Measurements from ENCODE around the gene GALNT18. TPM values are rescaled to one million over a fixed set of nuclear protein-coding genes. Genes with fewer than 3 reads are reported as not detected.

GALNT18 gene
- total RNA-seq, 2 experiments from 2014 or later: 0.69 to 0.71 TPM

DNA sequence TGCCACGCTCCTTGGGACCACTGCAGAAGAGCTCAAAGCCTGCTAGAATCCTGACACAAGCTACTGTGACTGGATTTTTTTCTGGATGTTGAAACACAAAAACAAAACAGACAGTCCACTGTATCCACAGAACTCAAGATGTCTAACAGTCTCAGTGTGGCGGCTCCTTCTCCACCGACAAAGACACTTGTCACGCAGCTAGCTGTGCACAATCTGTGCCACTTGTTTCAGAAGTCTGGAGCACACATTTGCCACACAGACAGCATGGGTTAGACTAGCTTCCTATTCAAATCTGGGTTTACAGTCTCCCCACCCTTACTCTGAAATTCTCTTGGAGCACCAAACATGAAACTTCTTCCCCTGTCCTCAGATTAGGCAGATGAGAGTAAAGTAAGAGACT, 99.2 kb downstream of the GALNT18 start:
- ChIA-PET CTCF (no interaction called here), POLR2A (no interaction called here)
- H3K36me3 Mint-ChIP-seq (ENCODE audit: low read depth): no peaks in the 10 kb centered on the region
- H3K4me1 Mint-ChIP-seq: peaks cover 2% of the 10 kb centered on the region
- DNase-seq: no peak
- H3K4me3 Mint-ChIP-seq: no peak overlapping the region
- H3K9me3 Mint-ChIP-seq: no peaks in the 10 kb centered on the region
- no peaks in the 10 kb centered on the region for H3K27me3 Mint-ChIP-seq
- H3K27ac Mint-ChIP-seq: no peak overlapping the region

DNA sequence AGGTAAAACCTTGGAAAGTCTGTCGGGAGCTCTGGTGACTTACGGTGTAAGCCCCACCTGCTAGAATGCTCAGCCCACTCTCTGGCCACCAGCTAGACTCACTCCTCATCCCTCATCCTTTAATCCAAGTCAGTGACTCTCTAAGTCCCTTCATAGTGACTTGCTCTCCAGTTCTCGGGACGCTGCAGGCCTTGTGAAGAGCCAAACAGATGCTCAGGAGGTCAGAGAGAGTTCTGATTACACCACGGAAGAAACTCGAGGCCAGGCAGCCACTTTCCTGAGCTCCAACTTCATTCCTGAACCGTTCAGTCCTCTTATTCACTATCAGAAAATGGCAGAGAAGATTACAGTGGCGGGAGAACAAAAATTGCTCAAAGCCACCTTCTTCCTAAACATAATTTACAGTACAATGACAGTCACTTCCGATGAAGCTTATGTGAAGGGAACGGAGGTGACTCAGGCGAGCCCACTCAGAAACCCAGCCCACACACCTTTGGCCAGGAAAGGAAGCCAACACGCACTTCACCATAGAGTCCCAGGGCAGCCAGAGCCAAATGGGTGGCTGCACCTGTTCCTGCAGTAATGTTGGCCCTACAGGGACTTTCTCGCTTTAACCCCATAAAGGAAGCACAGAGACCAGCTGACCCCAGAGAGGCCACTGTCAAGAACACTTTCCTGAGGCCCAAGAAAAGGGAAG, 100.4 kb downstream of the GALNT18 start:
- no peak overlapping the region for H3K4me3 Mint-ChIP-seq
- H3K36me3 Mint-ChIP-seq (ENCODE audit: low read depth): no peaks in the 10 kb centered on the region
- CTCF ChIA-PET: interaction anchor here (0.8 to 0.9 kb wide), 2 partner anchors 34 to 48 kb away, joined by 3 read pairs; no protein-coding TSS in a partner anchor
- no peaks in the 10 kb centered on the region for H3K9me3 Mint-ChIP-seq
- H3K4me1 Mint-ChIP-seq: peaks cover 2% of the 10 kb centered on the region
- H3K27me3 Mint-ChIP-seq: no peaks in the 10 kb centered on the region
- H3K27ac Mint-ChIP-seq: no peak overlapping the region
- no peak for DNase-seq
- POLR2A ChIA-PET: no interaction called here

DNA sequence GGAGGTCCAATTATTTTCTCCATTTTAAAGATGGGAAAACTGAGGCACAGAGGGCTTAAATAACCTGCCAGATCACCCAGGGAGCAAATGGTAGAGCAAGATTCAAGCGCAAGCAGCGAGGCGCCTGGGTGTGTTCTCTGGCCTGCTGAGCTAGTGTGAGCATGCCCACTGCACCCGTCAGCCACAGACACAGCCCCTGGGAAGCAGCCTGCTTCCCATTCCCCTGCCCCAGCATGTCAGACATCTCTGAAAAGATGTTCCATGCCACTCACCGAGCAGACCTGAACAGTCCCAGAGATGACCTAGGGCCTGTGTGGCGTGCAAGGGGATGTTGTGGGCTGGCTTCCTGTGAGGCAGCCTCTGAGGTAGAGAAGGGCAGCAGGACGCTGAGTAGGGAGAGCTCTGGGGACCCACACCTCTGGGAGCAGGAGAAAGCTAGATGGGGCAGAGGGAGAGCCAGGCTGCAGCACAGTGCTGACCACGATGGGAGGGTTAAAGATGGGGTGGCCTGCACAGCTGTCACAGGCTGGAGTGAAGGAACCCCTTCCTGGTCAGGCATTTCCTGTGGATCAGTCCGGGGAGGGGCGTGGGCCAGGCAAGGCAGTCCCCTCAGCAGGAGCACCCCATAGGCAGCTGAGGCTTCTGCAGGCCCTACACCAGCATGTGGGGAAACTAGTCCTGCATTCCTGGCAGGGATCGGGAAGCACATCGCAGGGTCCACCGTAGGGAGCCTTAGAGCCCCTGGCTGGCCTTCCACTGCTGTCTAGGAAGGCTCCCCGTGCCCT, 101.4 kb downstream of the GALNT18 start:
- Mint-ChIP-seq H3K36me3 (ENCODE audit: low read depth) (no peaks in the 10 kb centered on the region), H3K4me3 (no peak overlapping the region), H3K27me3 (no peaks in the 10 kb centered on the region), H3K27ac (no peak overlapping the region), H3K4me1 (peaks cover 2% of the 10 kb centered on the region), H3K9me3 (no peaks in the 10 kb centered on the region)
- no peak for DNase-seq
- POLR2A ChIA-PET: no interaction called here
- CTCF ChIA-PET: interaction anchor here (0.8 to 0.9 kb wide), 2 partner anchors 33 to 49 kb away, joined by 3 read pairs; no protein-coding TSS in a partner anchor

DNA sequence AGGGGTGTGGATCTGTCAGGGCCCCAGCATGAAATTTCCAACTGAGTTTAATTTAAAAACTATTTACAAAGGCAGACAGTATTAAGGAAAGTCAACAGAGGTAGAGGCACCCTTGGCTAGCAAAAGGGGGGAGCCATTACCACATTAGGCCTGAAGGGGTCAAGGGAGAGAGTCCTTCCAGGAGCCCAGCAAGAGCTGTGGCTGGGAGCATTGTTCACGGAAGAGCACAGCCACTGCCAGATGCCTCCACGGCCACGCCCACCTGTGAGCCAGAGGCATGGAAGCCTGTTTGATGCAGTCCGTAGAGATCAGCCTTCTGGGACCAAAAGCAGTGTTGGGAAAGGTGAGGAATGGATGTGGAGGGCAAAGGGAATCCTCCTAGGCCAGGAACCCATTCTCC, 102.6 kb downstream of the GALNT18 start:
- no peak for DNase-seq
- H3K36me3 Mint-ChIP-seq (ENCODE audit: low read depth): no peaks in the 10 kb centered on the region
- no peaks in the 10 kb centered on the region for H3K9me3 Mint-ChIP-seq
- peaks cover 2% of the 10 kb centered on the region for H3K4me1 Mint-ChIP-seq
- CTCF ChIA-PET: no interaction called here
- no peak overlapping the region for H3K27ac Mint-ChIP-seq
- no peak overlapping the region for H3K4me3 Mint-ChIP-seq
- H3K27me3 Mint-ChIP-seq: no peaks in the 10 kb centered on the region
- POLR2A ChIA-PET: no interaction called here

DNA sequence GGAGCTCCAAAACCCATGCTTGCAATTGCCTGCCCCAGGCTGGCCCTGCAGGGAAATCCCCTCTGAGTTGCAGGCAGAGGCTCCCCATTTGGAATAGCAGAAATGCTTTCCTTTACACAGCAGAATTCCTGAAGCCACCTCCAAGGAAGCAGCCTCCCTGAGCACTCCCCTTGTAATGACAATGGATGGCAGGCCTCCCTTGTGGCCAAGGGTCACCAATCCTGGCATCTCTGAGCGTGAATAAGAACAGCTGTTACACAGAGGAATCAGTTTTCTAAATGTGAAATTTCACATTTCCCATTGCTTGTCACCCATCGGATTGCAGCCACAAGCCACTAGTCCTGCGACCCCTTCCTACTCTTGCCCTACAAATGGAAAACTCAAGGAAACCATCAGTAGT, 107.6 kb downstream of the GALNT18 start:
- Mint-ChIP-seq H3K9me3 (no peaks in the 10 kb centered on the region), H3K27ac (no peak overlapping the region), H3K36me3 (ENCODE audit: low read depth) (no peaks in the 10 kb centered on the region), H3K4me3 (no peak overlapping the region), H3K27me3 (no peaks in the 10 kb centered on the region), H3K4me1 (no peaks in the 10 kb centered on the region)
- DNase-seq: no peak
- ChIA-PET POLR2A (no interaction called here), CTCF (no interaction called here)

DNA sequence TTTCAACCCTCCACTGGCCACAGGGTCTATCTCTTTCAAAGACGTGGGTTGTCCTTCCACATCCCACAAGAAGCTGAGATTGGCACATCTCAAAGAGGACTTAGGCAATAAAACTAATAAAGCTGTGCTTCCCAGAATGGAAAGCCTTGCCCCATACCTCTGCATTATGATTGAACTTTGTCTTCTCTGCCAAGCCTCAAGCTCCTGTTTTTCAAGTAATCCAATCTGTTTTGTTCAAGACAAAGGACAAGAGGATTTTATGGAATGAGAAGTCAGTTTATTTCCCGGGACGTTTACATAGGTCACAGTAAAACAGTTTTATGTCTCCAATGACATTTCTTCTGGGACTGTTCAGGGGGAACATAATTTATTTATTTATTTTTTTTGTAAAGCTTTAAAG, 108.4 kb downstream of the GALNT18 start:
- CTCF ChIA-PET: no interaction called here
- Mint-ChIP-seq H3K36me3 (ENCODE audit: low read depth) (no peaks in the 10 kb centered on the region), H3K9me3 (no peaks in the 10 kb centered on the region), H3K27ac (no peak overlapping the region), H3K27me3 (no peaks in the 10 kb centered on the region), H3K4me1 (no peaks in the 10 kb centered on the region), H3K4me3 (no peak overlapping the region)
- DNase-seq: no peak
- POLR2A ChIA-PET: no interaction called here

DNA sequence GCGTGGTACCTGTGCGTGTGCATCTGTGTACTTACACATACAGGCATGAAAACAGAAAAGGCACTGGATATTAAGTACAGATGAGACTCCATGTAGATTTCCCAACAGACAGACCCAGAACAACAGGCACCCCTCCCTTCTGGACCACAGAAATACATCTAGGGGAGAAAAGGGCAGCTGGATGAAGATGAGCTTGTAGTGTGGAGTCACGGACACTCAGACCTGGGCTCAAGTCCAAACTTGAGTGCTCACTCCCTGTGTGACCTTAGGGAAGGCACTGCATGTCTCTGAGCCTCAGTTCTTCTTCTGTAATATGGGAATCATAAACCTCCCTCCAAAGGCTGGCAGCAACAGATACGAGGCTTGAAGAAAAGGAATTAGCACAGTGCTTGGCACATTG, 108.9 kb downstream of the GALNT18 start:
- CTCF ChIA-PET: no interaction called here

DNA sequence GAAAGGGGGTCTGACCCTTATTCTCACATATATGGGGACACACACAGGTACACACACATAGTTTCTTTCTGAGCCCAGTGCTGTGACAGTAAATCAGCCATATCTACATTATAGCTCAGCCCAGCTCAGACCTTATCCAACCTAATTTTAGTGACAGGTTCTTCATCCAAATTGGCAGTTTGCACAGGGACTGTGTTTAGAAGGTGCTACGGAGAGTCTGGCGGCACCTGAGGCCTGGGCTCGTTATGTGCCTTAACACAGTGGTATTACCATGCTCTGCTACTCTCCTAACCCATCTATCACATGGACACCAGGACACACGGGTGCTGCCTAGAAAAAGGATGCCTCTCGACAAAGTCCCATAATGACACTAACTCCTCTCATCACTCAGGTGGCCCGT, 109.3 kb downstream of the GALNT18 start:
- CTCF ChIA-PET: no interaction called here
- no peaks in the 10 kb centered on the region for H3K36me3 Mint-ChIP-seq (ENCODE audit: low read depth)
- no peaks in the 10 kb centered on the region for H3K9me3 Mint-ChIP-seq
- peaks cover 2% of the 10 kb centered on the region for H3K27me3 Mint-ChIP-seq
- H3K4me1 Mint-ChIP-seq: no peaks in the 10 kb centered on the region
- no peak for DNase-seq
- POLR2A ChIA-PET: no interaction called here
- H3K4me3 Mint-ChIP-seq: no peak overlapping the region
- H3K27ac Mint-ChIP-seq: no peak overlapping the region

More for the DNA sequence above, 108.9 kb downstream of the GALNT18 start:
- no peak overlapping the region for H3K4me3 Mint-ChIP-seq
- POLR2A ChIA-PET: no interaction called here
- no peaks in the 10 kb centered on the region for H3K36me3 Mint-ChIP-seq (ENCODE audit: low read depth)
- no peak for DNase-seq
- H3K4me1 Mint-ChIP-seq: no peaks in the 10 kb centered on the region
- no peak overlapping the region for H3K27ac Mint-ChIP-seq
- H3K27me3 Mint-ChIP-seq: peaks cover 2% of the 10 kb centered on the region
- H3K9me3 Mint-ChIP-seq: no peaks in the 10 kb centered on the region

DNA sequence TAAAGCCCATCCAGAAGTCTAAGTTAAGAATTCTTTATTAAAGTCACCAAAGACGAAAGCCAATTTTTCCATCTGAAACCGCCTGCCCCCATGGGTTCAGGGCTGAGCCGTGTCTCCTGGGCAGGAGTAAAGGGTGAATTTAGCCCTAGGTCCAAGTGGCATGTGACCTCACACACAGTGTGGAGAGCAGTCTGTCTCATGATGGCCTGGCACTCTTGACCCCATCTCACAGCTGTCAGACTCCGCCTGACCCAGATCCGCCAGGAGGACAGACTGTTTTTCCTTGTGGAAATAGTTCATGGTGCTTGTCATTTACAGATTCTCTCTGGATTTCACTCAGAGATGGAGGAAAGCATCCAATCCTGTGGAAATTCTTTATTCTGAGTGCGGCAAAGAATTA, 109.7 kb downstream of the GALNT18 start:
- Mint-ChIP-seq H3K4me1 (no peaks in the 10 kb centered on the region), H3K27ac (no peak overlapping the region), H3K4me3 (no peak overlapping the region), H3K9me3 (no peaks in the 10 kb centered on the region), H3K36me3 (ENCODE audit: low read depth) (no peaks in the 10 kb centered on the region), H3K27me3 (peaks cover 4% of the 10 kb centered on the region)
- POLR2A ChIA-PET: no interaction called here
- CTCF ChIA-PET: no interaction called here
- no peak for DNase-seq

DNA sequence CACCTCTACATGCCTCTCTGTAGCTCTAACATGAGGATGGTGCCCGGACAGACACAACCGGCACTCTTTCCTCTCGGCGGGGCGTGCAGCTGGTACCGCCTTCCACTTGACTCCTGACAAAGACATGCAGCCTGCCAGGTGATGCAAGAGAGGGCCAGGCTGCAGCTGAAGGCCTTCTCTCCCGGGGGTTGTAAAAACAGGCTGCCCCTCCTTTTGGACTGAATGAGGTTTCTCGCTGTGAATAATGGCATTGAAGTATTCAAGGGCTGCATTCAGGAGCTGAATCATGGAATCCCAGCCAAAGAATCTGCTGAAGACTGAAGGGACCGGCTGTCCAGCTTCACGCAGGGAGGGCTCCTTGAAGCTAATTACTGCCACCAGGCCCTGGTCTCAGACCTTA, 110.9 kb downstream of the GALNT18 start:
- Mint-ChIP-seq H3K4me3 (no peak overlapping the region), H3K27me3 (peaks cover 4% of the 10 kb centered on the region), H3K27ac (no peak overlapping the region), H3K36me3 (ENCODE audit: low read depth) (no peaks in the 10 kb centered on the region), H3K4me1 (no peaks in the 10 kb centered on the region), H3K9me3 (no peaks in the 10 kb centered on the region)
- ChIA-PET POLR2A (interaction anchor here (0.5 to 0.7 kb wide), 2 partner anchors 58 to 1374 kb away, joined by 3 read pairs; no protein-coding TSS in a partner anchor), CTCF (interaction anchor here (1.0 kb wide), 1 partner anchor 26 kb away, joined by 3 read pairs; no protein-coding TSS in a partner anchor)
- DNase-seq: no peak

DNA sequence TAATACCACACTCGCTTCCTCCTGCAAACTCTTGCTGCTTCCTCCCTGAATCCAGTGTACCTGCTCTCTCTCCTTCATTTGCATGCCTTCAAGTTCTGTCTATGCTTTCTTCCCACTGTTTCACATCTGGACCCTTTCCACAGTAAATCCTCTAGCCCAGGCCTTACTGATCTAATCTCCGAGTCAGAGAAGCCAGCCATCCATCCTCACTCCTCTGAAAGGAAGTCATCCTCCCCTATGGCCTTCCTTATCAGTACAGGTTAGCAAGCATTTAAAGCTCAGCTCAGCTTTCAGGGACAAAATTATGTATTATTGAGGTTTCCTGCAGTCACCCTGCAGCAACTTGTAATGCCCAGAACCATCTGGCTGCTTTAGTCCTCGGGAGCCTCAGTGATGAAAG, 116.1 kb downstream of the GALNT18 start:
- Mint-ChIP-seq H3K36me3 (ENCODE audit: low read depth) (no peaks in the 10 kb centered on the region), H3K4me1 (no peaks in the 10 kb centered on the region), H3K27ac (no peak overlapping the region), H3K9me3 (no peaks in the 10 kb centered on the region), H3K4me3 (no peak overlapping the region), H3K27me3 (peaks cover 9% of the 10 kb centered on the region)
- ChIA-PET POLR2A (no interaction called here), CTCF (interaction anchor here (0.6 kb wide), 1 partner anchor 72 kb away, joined by 3 read pairs; no protein-coding TSS in a partner anchor)
- DNase-seq: no peak

DNA sequence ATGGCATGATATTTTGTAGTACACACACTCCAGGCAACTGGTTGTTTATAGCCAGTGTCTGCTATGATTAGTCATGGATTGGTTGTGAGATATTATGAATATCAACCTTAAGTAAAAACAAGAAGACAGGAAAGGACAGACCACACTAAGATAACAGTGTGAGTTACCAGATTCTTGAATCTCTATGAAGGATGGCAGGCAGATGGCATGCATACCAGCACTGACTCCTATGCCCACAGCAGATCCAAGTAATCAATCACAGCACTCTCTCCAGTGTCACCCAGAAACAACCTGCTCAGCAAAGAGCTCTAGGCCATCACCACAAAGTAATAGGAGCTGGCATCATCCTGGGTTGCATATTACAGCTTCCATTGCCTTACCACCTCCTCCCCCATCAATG, 116.6 kb downstream of the GALNT18 start:
- no peak for DNase-seq
- POLR2A ChIA-PET: no interaction called here
- H3K27me3 Mint-ChIP-seq: peaks cover 9% of the 10 kb centered on the region
- H3K36me3 Mint-ChIP-seq (ENCODE audit: low read depth): no peaks in the 10 kb centered on the region
- H3K27ac Mint-ChIP-seq: no peak overlapping the region
- H3K9me3 Mint-ChIP-seq: no peaks in the 10 kb centered on the region
- CTCF ChIA-PET: interaction anchor here (0.5 to 0.6 kb wide), 2 partner anchors 71 to 471 kb away, joined by 3 read pairs; no protein-coding TSS in a partner anchor
- H3K4me3 Mint-ChIP-seq: no peak overlapping the region
- H3K4me1 Mint-ChIP-seq: no peaks in the 10 kb centered on the region

DNA sequence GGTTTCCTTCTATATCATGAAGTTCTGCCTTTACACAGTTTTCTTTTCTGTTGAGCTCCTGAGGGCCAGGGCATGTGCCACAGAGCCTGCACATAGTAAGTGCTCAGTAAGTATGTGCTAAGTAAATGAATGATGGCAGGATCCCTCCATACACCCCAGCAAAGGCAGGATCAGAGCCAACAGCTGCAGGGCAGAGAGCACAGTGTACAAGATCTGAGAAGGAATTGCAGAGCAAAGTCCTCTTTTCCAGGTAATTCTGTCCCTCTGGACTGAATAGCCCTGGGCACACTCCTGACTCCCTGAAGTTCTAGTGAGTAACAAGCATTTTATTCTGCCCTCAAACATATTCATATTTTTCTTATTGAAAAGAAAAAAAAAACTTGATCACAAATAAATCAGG, 117.7 kb downstream of the GALNT18 start:
- Mint-ChIP-seq H3K4me3 (no peak overlapping the region), H3K36me3 (ENCODE audit: low read depth) (no peaks in the 10 kb centered on the region), H3K9me3 (no peaks in the 10 kb centered on the region), H3K4me1 (no peaks in the 10 kb centered on the region), H3K27me3 (peaks cover 9% of the 10 kb centered on the region), H3K27ac (no peak overlapping the region)
- CTCF ChIA-PET: no interaction called here
- DNase-seq: no peak
- POLR2A ChIA-PET: no interaction called here
